HepG2 (cell line): Measurements from ENCODE around the gene SMIM24. TPM values are rescaled to one million over a fixed set of nuclear protein-coding genes. Genes with fewer than 3 reads are reported as not detected.
A peak's percentile ranks its signal among the peaks of the same experiment; 100 is the strongest.

Experiments used
- ARID4A ChIP-seq: sonication (generic); formaldehyde crosslinking; IDR thresholded peaks from 2 replicates; pipeline ENCODE4 v1.5.0; 2020; ENCODE audit warnings: mild to moderate bottlenecking, missing genetic modification reagents, borderline replicate concordance
- FOXK2 ChIP-seq: fragments of 450-650 bp; IDR thresholded peaks from 2 replicates; pipeline ENCODE4 v1.6.1; 2016
- GATA4 ChIP-seq: sonication (generic); IDR thresholded peaks from 2 replicates; pipeline ENCODE4 v1.6.1; 2016; ENCODE audit warnings: antibody characterized with exemption, low read depth, borderline replicate concordance
- KDM1A ChIP-seq: IDR thresholded peaks from 2 replicates; pipeline ENCODE4 v1.6.1; 2016; ENCODE audit warnings: missing compliant biosample characterization
- MATR3 ChIP-seq: sonication (generic); formaldehyde crosslinking; IDR thresholded peaks from 2 replicates; pipeline ENCODE4 v1.4.0; 2020; ENCODE audit warnings: missing genetic modification reagents
- MLX ChIP-seq: IDR thresholded peaks from 2 replicates; pipeline ENCODE4 v1.6.1; 2016
- NFIB ChIP-seq: sonication (generic); formaldehyde crosslinking; IDR thresholded peaks from 2 replicates; pipeline ENCODE4 v1.9.0; 2021; ENCODE audit warnings: missing genetic modification reagents, mild to moderate bottlenecking, borderline replicate concordance
- PRDM4 ChIP-seq: sonication (generic); formaldehyde crosslinking; IDR thresholded peaks from 2 replicates; pipeline ENCODE4 v1.9.0; 2021; ENCODE audit warnings: missing genetic modification reagents, borderline replicate concordance
- SATB2 ChIP-seq: sonication (generic); formaldehyde crosslinking; IDR thresholded peaks from 2 replicates; pipeline ENCODE4 v1.5.0; 2020; ENCODE audit warnings: missing genetic modification reagents
- SNAPC5 ChIP-seq: sonication (generic); formaldehyde crosslinking; IDR thresholded peaks from 2 replicates; pipeline ENCODE4 v1.8.1; 2023; ENCODE audit warnings: mild to moderate bottlenecking, missing genetic modification reagents, borderline replicate concordance
- TBX2 ChIP-seq: sonication (generic); formaldehyde crosslinking; IDR thresholded peaks from 2 replicates; pipeline ENCODE4 v1.5.0; 2020; ENCODE audit warnings: missing genetic modification reagents, mild to moderate bottlenecking, borderline replicate concordance
- TFAP4 ChIP-seq: sonication (generic); IDR thresholded peaks from 2 replicates; pipeline ENCODE4 v1.6.1; 2016; ENCODE audit warnings: low read depth, borderline replicate concordance
- ZNF251 ChIP-seq: sonication (generic); formaldehyde crosslinking; IDR thresholded peaks from 2 replicates; pipeline ENCODE4 v1.9.0; 2021; ENCODE audit warnings: mild to moderate bottlenecking, missing genetic modification reagents
- ZNF260 ChIP-seq: sonication (generic); formaldehyde crosslinking; IDR thresholded peaks from 2 replicates; pipeline ENCODE4 v1.4.0; 2020; ENCODE audit warnings: missing genetic modification reagents, low read depth, mild to moderate bottlenecking, borderline replicate concordance
- ZNF296 ChIP-seq: sonication (generic); formaldehyde crosslinking; conservative IDR thresholded peaks from 2 replicates; pipeline ENCODE4 v1.5.0; 2020; ENCODE audit warnings: mild to moderate bottlenecking, missing genetic modification reagents
- ZNF614 ChIP-seq: IDR thresholded peaks from 2 replicates; pipeline ENCODE4 v1.6.1; 2018; ENCODE audit warnings: missing biosample characterization, missing genetic modification reagents, inconsistent platforms, borderline replicate concordance
- ZNF670 ChIP-seq: sonication (generic); formaldehyde crosslinking; IDR thresholded peaks from 2 replicates; pipeline ENCODE4 v1.8.0; 2022; ENCODE audit warnings: mild to moderate bottlenecking, missing genetic modification reagents, borderline replicate concordance
- ZNF816 ChIP-seq: sonication (generic); formaldehyde crosslinking; IDR thresholded peaks from 2 replicates; pipeline ENCODE4 v1.8.0; 2022; ENCODE audit warnings: missing genetic modification reagents, mild to moderate bottlenecking, borderline replicate concordance
- ZSCAN22 ChIP-seq: sonication (generic); formaldehyde crosslinking; IDR thresholded peaks from 2 replicates; pipeline ENCODE4 v1.4.0; 2020; ENCODE audit warnings: mild to moderate bottlenecking, missing genetic modification reagents
- polyA plus RNA-seq, 8 experiments: library from polyadenylated mRNA; depleted of rRNA in 3 of 8; stranded (reverse) in 7 of 8; unstranded in 1 of 8; fragments of >200 nt; fragmentation: Illumina TruSeq in 4 of 8; extraction: Trizol in 4 of 8; gene quantifications; 2 replicates each; pipeline versions ENCODE4 v1.2.1 to v1.2.3, GENCODE V29; 2011 to 2016; ENCODE audit warnings: low read depth in 4 of 8, missing spikeins in 1 of 8, mixed read lengths in 1 of 8; ENCODE audit not compliant: insufficient read depth in 1 of 8
- total RNA-seq, 5 experiments: library from RNA; depleted of rRNA; stranded (reverse); fragments of >200 nt; fragmentation: Illumina TruSeq; extraction: Trizol; gene quantifications; 2 replicates each; pipeline ENCODE4 v1.2.3, GENCODE V29; 2016; ENCODE audit warnings: low read depth in 1 of 5
- TF ChIP-seq, protein P1 (sequence below): sonication (generic); formaldehyde crosslinking; IDR thresholded peaks from 2 replicates; pipeline ENCODE4 v1.4.0; 2020; ENCODE audit warnings: mild to moderate bottlenecking, low read depth, missing genetic modification reagents

The SMIM24 gene
- total and polyA plus RNA-seq, 2 of the 13 experiments (the other 11 are each of a cell fraction or from before 2014, with no cell fraction given) = 11.2 to 70.6 TPM

DNA sequence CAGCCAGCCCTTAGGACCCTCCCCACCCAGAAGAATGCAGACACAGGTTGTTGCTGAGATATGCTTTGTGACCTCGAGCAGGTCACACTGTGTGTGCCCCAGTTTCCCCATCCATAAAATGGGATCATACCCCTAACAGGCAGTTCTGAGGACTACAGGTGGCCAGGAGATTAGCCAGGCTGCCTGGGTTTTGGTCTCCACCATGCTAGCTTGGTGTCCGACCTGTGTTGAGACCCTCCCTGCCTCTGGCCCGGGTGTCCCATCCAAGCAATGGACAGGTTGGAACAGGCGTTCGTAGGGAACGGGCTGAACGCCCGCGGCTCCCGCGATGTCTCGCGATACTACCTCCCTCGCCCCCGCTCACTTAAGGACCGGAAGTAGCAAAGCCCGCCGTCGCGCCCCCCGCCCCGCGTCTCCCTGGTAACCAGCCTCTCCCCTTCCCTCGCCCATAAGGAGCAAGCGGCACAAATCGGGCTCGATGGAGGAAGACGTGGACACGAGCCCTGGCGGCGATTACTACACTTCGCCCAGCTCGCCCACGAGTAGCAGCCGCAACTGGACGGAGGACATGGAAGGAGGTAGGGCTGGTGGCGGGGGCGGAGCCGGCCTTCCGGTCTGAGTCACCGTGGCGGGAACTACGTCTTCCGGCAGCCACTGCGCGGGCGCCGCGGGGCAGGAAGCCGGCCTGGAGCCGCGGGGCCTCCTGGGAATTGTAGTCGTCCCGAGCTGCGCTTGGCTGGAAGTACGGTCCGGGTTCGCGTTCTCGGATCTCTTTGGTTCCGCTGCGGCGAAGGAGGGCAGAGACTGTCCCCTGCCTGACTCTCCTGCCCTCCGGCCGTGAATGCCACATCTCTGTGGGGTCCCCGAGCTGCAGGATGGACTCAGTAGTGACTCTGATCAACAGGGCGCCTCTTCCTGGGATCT is 45.4 kb downstream of the SMIM24 start (continued):
- no peak for TF ChIP-seq PRDM4 (CRISPR knock-in tag)
- TF ChIP-seq GATA4 = no peak
- no peak for TF ChIP-seq FOXK2
- TF ChIP-seq ZNF816 (CRISPR knock-in tag) = no peak
- TF ChIP-seq SATB2 (CRISPR knock-in tag) = no peak
- 0 out of 2 replicates have a peak, but pooled peaks have one; percentile 25 for TF ChIP-seq ZNF614 (CRISPR knock-in tag)
- TF ChIP-seq ZNF260 (CRISPR knock-in tag) = no peak
- TF ChIP-seq SNAPC5 (CRISPR knock-in tag) = no peak
- TF ChIP-seq TFAP4 = no peak
- TF ChIP-seq ZNF670 (CRISPR knock-in tag) = no peak
- TF ChIP-seq ZNF296 (CRISPR knock-in tag) = no peak
- no peak for TF ChIP-seq MATR3
- peak; percentile 22; the same call in 1 of the 2 replicates for TF ChIP-seq KDM1A (CRISPR knock-in tag)
- no peak for TF ChIP-seq ZSCAN22
- TF ChIP-seq ARID4A (CRISPR knock-in tag) = peak; percentile 70; the same call in 1 of the 2 replicates
- TF ChIP-seq, protein P1, sequence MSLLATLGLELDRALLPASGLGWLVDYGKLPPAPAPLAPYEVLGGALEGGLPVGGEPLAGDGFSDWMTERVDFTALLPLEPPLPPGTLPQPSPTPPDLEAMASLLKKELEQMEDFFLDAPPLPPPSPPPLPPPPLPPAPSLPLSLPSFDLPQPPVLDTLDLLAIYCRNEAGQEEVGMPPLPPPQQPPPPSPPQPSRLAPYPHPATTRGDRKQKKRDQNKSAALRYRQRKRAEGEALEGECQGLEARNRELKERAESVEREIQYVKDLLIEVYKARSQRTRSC = no peak
- no peak for TF ChIP-seq NFIB (CRISPR knock-in tag)
- no peak for TF ChIP-seq ZNF251 (CRISPR knock-in tag)
- no peak for TF ChIP-seq MLX (CRISPR knock-in tag)
- TF ChIP-seq TBX2 (CRISPR knock-in tag) = peak; percentile 59; the same call in 1 of the 2 replicates
